Neural progenitor cell (in vitro differentiated cells): Measurements from ENCODE around the gene RASSF5.

Experiments
- EZH2 ChIP-seq: fragments of 200-600 bp; sonication (generic); IDR thresholded peaks from 2 replicates; pipeline ENCODE4 v1.6.1; 2017; ENCODE audit warnings: antibody characterized with exemption, mild to moderate bottlenecking, moderate library complexity
- EZH2phosphoT487 ChIP-seq: fragments of 200-600 bp; sonication (generic); IDR thresholded peaks from 2 replicates; pipeline ENCODE4 v1.6.1; 2017; ENCODE audit warnings: antibody characterized with exemption

DNA sequence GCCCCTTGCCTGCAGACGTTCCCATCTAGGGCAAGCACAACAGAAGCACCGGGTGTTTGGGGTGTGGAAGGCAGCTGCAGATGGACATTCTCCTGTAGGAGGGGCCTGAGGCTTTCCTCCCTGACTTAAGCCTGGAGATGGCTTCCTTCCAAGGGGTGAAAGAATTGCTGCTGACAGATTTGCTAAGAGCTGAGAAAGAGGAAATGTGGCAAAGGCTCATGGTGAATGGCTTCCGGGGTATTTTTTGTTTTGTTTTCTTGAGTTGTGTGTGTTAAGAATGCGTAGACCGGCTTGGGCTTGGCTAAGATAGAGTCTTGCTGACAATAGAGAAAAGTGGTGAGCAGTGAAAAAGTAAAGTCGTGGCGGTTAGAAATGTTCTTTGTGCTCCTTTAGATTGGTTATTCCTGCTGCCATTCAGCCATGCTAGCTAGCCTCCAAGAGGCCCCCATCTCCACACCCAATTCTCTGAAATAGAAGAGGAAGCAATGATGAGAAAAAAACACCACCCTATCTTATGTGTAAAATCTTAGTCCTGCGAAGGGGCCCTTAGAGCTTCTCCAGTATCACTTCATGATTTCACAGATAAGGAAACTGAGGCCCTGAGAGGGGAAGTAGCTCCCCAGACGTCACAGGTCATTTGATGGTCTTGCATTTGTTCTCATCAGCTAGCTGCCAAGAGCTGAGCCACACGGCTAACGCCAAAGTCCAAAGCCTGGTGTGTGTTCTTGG lies 68.0 kb downstream of the RASSF5 start:
- no peak for TF ChIP-seq EZH2phosphoT487
- no peak for TF ChIP-seq EZH2
